Tibial nerve (tissue), 4 donors: ENCODE results near the gene CCM2L.

Source experiments
- CTCF ChIP-seq, 5 experiments: fragments of 200-600 bp in 3 of 5; fragments of 450-650 bp in 2 of 5; sonication (generic) in 3 of 5; IDR thresholded peaks; one replicate each; pipeline ENCODE4 v1.5.1; 2016 to 2019; ENCODE audit warnings: antibody characterized with exemption in 5 of 5, mild to moderate bottlenecking in 3 of 5, moderate library complexity in 2 of 5
- EP300 ChIP-seq, 2 donors: sonication (generic); formaldehyde crosslinking; IDR thresholded peaks; one replicate each; pipeline ENCODE4 v1.6.1; 2017; ENCODE audit warnings: antibody characterized with exemption in 2 of 2, mild to moderate bottlenecking in 1 of 2
- POLR2A ChIP-seq, 2 donors: fragments of 450-650 bp; IDR thresholded peaks; one replicate each; pipeline ENCODE4 v1.6.1; 2017; ENCODE audit warnings: antibody characterized with exemption in 2 of 2, mild to moderate bottlenecking in 2 of 2, moderate library complexity in 2 of 2

GRCh38 chr20:32006841-32007786 lies 3.1 kb upstream of the CCM2L start:
- TF ChIP-seq CTCF (IDR thresholded peaks at IDR 0.05), result no peak
- no peak for TF ChIP-seq POLR2A (IDR thresholded peaks at IDR 0.05)
- TF ChIP-seq EP300 (IDR thresholded peaks at IDR 0.05), result no peak
